AG04450 (cell line): ENCODE data around the gene GEMIN8. TPM values are rescaled to one million over a fixed set of nuclear protein-coding genes. Genes with fewer than 3 reads are reported as not detected.

Experiments used
- CTCF ChIA-PET: fragments of 300-600, 350-600 bp; formaldehyde crosslinking; extraction: SDS; loops from one replicate; lab custom pipeline; 2022; ENCODE audit warnings: antibody characterized with exemption, inconsistent platforms; lab: Charles Lee
- POLR2A ChIA-PET: fragments of 350-600 bp; formaldehyde crosslinking; extraction: SDS; loops from one replicate; lab custom pipeline; 2021; ENCODE audit warnings: antibody characterized with exemption, inconsistent platforms; lab: Yijun Ruan, JAX
- DNase-seq: peaks from one replicate; pipeline ENCODE4 v3.0.0-alpha.2; 2011; ENCODE audit warnings: low read depth, low spot score
- H3K27ac ChIP-seq: one replicate; pipeline ENCODE4 v1.5.1; 2012; ENCODE audit warnings: low read depth, low read length, control low read depth
- H3K27me3 ChIP-seq: one replicate; pipeline ENCODE4 v1.6.0; 2012; ENCODE audit warnings: low read length; ENCODE audit not compliant: control insufficient read depth, insufficient read depth
- H3K4me3 ChIP-seq: 2 replicates; pipeline ENCODE4 v1.5.1; 2011; ENCODE audit warnings: mild to moderate bottlenecking, low read depth, low read length, control low read depth
- H3K9me3 ChIP-seq: 2 replicates; pipeline ENCODE4 v1.5.1; 2012; ENCODE audit warnings: low read length; ENCODE audit not compliant: control insufficient read depth, insufficient read depth
- CTCF ChIP-seq: IDR thresholded peaks from 2 replicates; pipeline ENCODE4 v1.5.1; 2011; ENCODE audit warnings: low read depth, low read length, control low read depth, inconsistent platforms
- polyA plus RNA-seq: library from polyadenylated mRNA; depleted of rRNA; stranded (reverse); fragments of >200 nt; gene quantifications from 2 replicates; pipeline ENCODE4 v1.2.3, GENCODE V29; 2011

Gene GEMIN8
- polyA plus RNA-seq, 1 experiment: 22.1 TPM

- ChIA-PET POLR2A (no interaction called here), CTCF (no interaction called here)
- no peaks in the 10 kb centered on the region for H3K9me3 ChIP-seq
These were observed 7.7 kb downstream of the GEMIN8 start for GRCh38 chrX:14022019-14022418.

GRCh38 chrX:14017399-14017798 lies 12.3 kb downstream of the GEMIN8 start:
- ChIA-PET CTCF (no interaction called here), POLR2A (no interaction called here)
- Histone ChIP-seq H3K4me3 (no peak overlapping the region), H3K9me3 (no peaks in the 10 kb centered on the region), H3K27ac (no peak overlapping the region), H3K27me3 (no peaks in the 10 kb centered on the region)
- TF ChIP-seq CTCF: no peak
- DNase-seq: no peak

More at GRCh38 chrX:14022019-14022418, 7.7 kb downstream of the GEMIN8 start:
- H3K27me3 ChIP-seq: no peaks in the 10 kb centered on the region
- no peak for TF ChIP-seq CTCF
- H3K4me3 ChIP-seq: no peak overlapping the region
- no peak overlapping the region for H3K27ac ChIP-seq
- no peak for DNase-seq

DNA sequence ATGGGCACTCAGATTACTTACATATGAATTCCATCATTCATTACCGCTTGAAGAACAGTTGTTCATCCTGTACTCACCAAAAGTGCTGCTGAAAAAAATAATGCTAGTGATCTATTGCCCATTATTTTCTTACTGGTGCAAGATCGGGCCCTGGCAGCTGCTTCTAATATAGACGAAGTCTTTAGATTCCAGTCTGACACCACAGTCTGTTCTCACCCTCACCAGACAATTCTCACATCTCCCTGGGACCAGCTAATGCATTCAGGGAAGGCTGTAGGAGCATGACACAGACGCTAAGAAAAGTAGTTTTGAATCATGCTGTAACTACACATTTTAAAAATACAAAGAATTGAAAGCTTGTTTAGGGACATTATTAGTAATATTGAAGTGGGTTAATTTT lies 13.8 kb downstream of the GEMIN8 start:
- ChIA-PET CTCF (no interaction called here), POLR2A (no interaction called here)
- no peaks in the 10 kb centered on the region for H3K9me3 ChIP-seq
- H3K27ac ChIP-seq: no peak overlapping the region
- H3K27me3 ChIP-seq: no peaks in the 10 kb centered on the region
- no peak for DNase-seq
- H3K4me3 ChIP-seq: no peak overlapping the region
- TF ChIP-seq CTCF: no peak

- DNase-seq: no peak
- Histone ChIP-seq H3K27ac (no peak overlapping the region), H3K9me3 (no peaks in the 10 kb centered on the region), H3K4me3 (no peak overlapping the region), H3K27me3 (no peaks in the 10 kb centered on the region)
- CTCF ChIA-PET: no interaction called here
- TF ChIP-seq CTCF: no peak
- POLR2A ChIA-PET: no interaction called here
These were observed 14.4 kb downstream of the GEMIN8 start for GRCh38 chrX:14015294-14015693.

DNA sequence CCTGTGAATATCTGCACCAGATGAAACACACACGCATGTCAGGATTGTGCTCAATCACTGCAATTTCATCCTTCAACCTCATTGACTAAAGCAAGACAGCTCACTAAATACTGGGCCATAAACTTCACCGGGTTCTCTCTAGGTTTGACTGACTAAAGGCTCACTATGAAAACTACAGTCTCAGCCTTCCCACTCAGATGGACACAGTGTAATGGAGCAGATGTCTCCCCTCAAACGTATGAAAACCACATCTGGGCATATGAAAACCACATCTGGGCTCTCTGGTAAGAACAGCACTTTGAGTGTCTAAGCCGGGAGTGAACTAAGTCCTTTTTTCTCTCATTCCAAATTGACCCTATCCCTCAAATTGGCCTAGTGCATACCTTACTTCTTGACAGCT lies 15.2 kb downstream of the GEMIN8 start:
- DNase-seq: no peak
- ChIA-PET POLR2A (no interaction called here), CTCF (no interaction called here)
- no peaks in the 10 kb centered on the region for H3K9me3 ChIP-seq
- no peak overlapping the region for H3K4me3 ChIP-seq
- H3K27ac ChIP-seq: no peak overlapping the region
- no peak for TF ChIP-seq CTCF
- no peaks in the 10 kb centered on the region for H3K27me3 ChIP-seq
